GM12875 (cell line): ENCODE results near the gene TMPRSS11D.

ENCODE experiments used
- H3K4me3 ChIP-seq: one replicate; pipeline ENCODE4 v1.5.1; 2011; ENCODE audit warnings: low read depth, low read length, control low read depth
- TF ChIP-seq, protein P1 (sequence below): IDR thresholded peaks from 2 replicates; pipeline ENCODE4 v1.5.1; 2011; ENCODE audit warnings: low read depth, mild to moderate bottlenecking, control low read depth, inconsistent platforms, low read length, moderate library complexity, borderline replicate concordance; ENCODE audit not compliant: insufficient read depth

The TMPRSS11D gene

GRCh38 chr4:67892253-67892652, 8.5 kb upstream of the TMPRSS11D start:
- TF ChIP-seq, protein P1, sequence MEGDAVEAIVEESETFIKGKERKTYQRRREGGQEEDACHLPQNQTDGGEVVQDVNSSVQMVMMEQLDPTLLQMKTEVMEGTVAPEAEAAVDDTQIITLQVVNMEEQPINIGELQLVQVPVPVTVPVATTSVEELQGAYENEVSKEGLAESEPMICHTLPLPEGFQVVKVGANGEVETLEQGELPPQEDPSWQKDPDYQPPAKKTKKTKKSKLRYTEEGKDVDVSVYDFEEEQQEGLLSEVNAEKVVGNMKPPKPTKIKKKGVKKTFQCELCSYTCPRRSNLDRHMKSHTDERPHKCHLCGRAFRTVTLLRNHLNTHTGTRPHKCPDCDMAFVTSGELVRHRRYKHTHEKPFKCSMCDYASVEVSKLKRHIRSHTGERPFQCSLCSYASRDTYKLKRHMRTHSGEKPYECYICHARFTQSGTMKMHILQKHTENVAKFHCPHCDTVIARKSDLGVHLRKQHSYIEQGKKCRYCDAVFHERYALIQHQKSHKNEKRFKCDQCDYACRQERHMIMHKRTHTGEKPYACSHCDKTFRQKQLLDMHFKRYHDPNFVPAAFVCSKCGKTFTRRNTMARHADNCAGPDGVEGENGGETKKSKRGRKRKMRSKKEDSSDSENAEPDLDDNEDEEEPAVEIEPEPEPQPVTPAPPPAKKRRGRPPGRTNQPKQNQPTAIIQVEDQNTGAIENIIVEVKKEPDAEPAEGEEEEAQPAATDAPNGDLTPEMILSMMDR, result no peak
- H3K4me3 ChIP-seq, result no peak overlapping the region

- TF ChIP-seq, protein P1, result no peak
- H3K4me3 ChIP-seq, result no peak overlapping the region
Measured at GRCh38 chr4:67891645-67892044, 7.8 kb upstream of the TMPRSS11D start.

GRCh38 chr4:67886281-67886680, 2.5 kb upstream of the TMPRSS11D start:
- TF ChIP-seq, protein P1, result no peak
- no peak overlapping the region for H3K4me3 ChIP-seq

GRCh38 chr4:67885762-67886161, 2.0 kb upstream of the TMPRSS11D start:
- TF ChIP-seq, protein P1, result no peak
- no peak overlapping the region for H3K4me3 ChIP-seq

DNA sequence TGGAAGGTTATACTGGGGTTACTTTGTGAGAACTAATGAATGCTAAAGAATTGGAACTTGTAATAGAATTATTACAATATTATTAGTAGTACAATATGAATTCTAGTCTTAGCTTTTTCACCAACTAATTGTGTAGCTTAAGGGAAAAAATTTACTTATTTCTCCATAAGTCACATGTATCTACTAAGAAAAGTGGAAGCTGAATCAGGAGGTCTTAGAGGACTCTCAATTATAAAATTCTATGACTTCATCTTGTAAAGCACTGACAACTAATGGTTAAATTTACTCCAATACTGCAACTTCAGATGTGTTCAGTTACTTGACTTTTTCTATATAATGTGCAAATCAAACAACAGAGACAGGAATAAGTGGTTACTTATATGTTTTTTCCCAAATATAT, 899 bp upstream of the TMPRSS11D start:
- H3K4me3 ChIP-seq, result no peak overlapping the region
- TF ChIP-seq, protein P1, result no peak

- TF ChIP-seq, protein P1, result no peak
- no peak overlapping the region for H3K4me3 ChIP-seq
Measured at GRCh38 chr4:67883458-67883857, 344 bp downstream of the TMPRSS11D start.

GRCh38 chr4:67880866-67881610, 2.8 kb downstream of the TMPRSS11D start:
- TF ChIP-seq, protein P1, result no peak
- no peak overlapping the region for H3K4me3 ChIP-seq
